GM12891 (cell line): Measurements from ENCODE around the gene SF1.

ENCODE experiments used
- PAX5 ChIP-seq: IDR thresholded peaks from 2 replicates; pipeline ENCODE4 v1.6.1; 2011; ENCODE audit warnings: low read length, moderate library complexity, mild to moderate bottlenecking; ENCODE audit not compliant: insufficient read depth, severe bottlenecking
- POLR2A ChIP-seq: IDR thresholded peaks from 2 replicates; pipeline ENCODE4 v1.6.1; 2011; ENCODE audit warnings: low read depth, low read length, control low read depth
- POLR2AphosphoS5 ChIP-seq: IDR thresholded peaks from 2 replicates; pipeline ENCODE4 v1.6.1; 2011; ENCODE audit warnings: low read depth, low read length, control low read depth
- POU2F2 ChIP-seq: IDR thresholded peaks from 2 replicates; pipeline ENCODE4 v1.6.1; 2011; ENCODE audit warnings: low read depth, mild to moderate bottlenecking, control low read depth, low read length, moderate library complexity
- SPI1 ChIP-seq: IDR thresholded peaks from 2 replicates; pipeline ENCODE4 v1.6.1; 2011; ENCODE audit warnings: low read depth, low read length, control low read depth
- TAF1 ChIP-seq: IDR thresholded peaks from 2 replicates; pipeline ENCODE4 v1.6.1; 2011; ENCODE audit warnings: low read depth, low read length, control low read depth

- TF ChIP-seq POLR2AphosphoS5 (no peak), POLR2A (no peak), SPI1 (peak; percentile 21; the same call in 1 of the 2 replicates), POU2F2 (no peak), TAF1 (no peak), PAX5 (no peak)
Measured at GRCh38 chr11:64801561-64802369, 23.4 kb upstream of the SF1 start.
